Lower lobe of right lung (tissue), 2 donors: ENCODE data around the gene PINLYP. TPM values are rescaled to one million over a fixed set of nuclear protein-coding genes. Genes with fewer than 3 reads are reported as not detected.
"Not testable (repeated sequence)": the region's sequence is repeated elsewhere in the genome, so short reads cannot be mapped to it uniquely, and the experiment has no call there.

Experiments
- ATAC-seq, 2 donors: fragments of 200-7000 bp; cut with Tn5 transposase; one replicate each; pipeline ENCODE4 v1.9.1; 2020 to 2022; ENCODE audit warnings: mild to moderate bottlenecking in 2 of 2, moderate library complexity in 2 of 2
- DNase-seq: peaks from one replicate; pipeline ENCODE4 v3.0.0-alpha.2; 2020
- H3K27ac ChIP-seq: fragments of 200-600 bp; one replicate; pipeline ENCODE4 v1.8.0; 2022
- H3K27me3 ChIP-seq: fragments of 200-600 bp; one replicate; pipeline ENCODE4 v1.8.0; 2022; ENCODE audit warnings: low read depth
- H3K36me3 ChIP-seq: fragments of 200-600 bp; one replicate; pipeline ENCODE4 v1.8.0; 2022; ENCODE audit warnings: mild to moderate bottlenecking
- H3K4me1 ChIP-seq: fragments of 200-600 bp; one replicate; pipeline ENCODE4 v1.8.0; 2022
- H3K4me3 ChIP-seq: fragments of 200-600 bp; one replicate; pipeline ENCODE4 v1.8.0; 2022; ENCODE audit warnings: mild to moderate bottlenecking
- H3K9me3 ChIP-seq: fragments of 200-600 bp; one replicate; pipeline ENCODE4 v1.8.0; 2022
- intact Hi-C: fragments of 100-400 bp; cut with DNase I; formaldehyde crosslinking; loops from one replicate; pipeline ENCODE4 v1.11.0; 2022
- total RNA-seq: library from RNA; stranded (reverse); fragmentation: NEBNext Ultra II Directional; extraction: Animal tissue kit (Norgen Biotek cat#: 25700); gene quantifications from one replicate; pipeline ENCODE4 v1.2.1, GENCODE V29; 2021
- TF ChIP-seq, protein P1 (sequence below): fragments of 200-600 bp; IDR thresholded peaks from one replicate; pipeline ENCODE4 v1.8.0; 2022; ENCODE audit warnings: antibody characterized with exemption, mild to moderate bottlenecking
- donor health status: DM: no; HTN: yes; CAD: no; lungs with severe emphysema.

PINLYP gene
- total RNA-seq, 1 donor from 2014 or later: 5.8 TPM

DNA sequence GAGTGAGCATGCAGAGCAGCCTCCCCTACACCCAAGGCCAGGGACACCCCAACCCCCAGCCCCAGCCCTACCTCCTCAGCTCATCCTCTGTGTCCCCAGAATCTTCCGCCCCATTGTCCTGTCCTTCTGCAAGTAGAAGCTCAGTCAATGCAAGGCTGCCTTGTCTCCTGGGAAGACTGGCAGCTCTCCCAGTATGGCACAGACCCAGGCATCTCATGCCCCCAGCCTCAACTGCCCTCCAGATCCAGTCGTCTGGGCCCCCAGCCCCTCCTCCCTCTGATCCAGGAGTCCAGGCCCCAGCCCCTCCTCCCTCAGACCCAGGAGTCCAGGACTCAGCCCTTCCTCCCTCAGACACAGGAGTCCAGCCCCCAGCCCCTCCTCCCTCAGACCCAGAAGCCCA lies 29.6 kb upstream of the PINLYP start:
- TF ChIP-seq, protein P1, sequence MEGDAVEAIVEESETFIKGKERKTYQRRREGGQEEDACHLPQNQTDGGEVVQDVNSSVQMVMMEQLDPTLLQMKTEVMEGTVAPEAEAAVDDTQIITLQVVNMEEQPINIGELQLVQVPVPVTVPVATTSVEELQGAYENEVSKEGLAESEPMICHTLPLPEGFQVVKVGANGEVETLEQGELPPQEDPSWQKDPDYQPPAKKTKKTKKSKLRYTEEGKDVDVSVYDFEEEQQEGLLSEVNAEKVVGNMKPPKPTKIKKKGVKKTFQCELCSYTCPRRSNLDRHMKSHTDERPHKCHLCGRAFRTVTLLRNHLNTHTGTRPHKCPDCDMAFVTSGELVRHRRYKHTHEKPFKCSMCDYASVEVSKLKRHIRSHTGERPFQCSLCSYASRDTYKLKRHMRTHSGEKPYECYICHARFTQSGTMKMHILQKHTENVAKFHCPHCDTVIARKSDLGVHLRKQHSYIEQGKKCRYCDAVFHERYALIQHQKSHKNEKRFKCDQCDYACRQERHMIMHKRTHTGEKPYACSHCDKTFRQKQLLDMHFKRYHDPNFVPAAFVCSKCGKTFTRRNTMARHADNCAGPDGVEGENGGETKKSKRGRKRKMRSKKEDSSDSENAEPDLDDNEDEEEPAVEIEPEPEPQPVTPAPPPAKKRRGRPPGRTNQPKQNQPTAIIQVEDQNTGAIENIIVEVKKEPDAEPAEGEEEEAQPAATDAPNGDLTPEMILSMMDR: no peak
- peaks cover 66% of the 10 kb centered on the region for H3K36me3 ChIP-seq
- H3K27me3 ChIP-seq: no peaks in the 10 kb centered on the region
- intact Hi-C loops: no loop called here
- ATAC-seq (no peak), DNase-seq (no peak)
- H3K4me3 ChIP-seq: no peak overlapping the region
- H3K9me3 ChIP-seq: no peaks in the 10 kb centered on the region
- no peaks in the 10 kb centered on the region for H3K4me1 ChIP-seq
- H3K27ac ChIP-seq: no peak overlapping the region

DNA sequence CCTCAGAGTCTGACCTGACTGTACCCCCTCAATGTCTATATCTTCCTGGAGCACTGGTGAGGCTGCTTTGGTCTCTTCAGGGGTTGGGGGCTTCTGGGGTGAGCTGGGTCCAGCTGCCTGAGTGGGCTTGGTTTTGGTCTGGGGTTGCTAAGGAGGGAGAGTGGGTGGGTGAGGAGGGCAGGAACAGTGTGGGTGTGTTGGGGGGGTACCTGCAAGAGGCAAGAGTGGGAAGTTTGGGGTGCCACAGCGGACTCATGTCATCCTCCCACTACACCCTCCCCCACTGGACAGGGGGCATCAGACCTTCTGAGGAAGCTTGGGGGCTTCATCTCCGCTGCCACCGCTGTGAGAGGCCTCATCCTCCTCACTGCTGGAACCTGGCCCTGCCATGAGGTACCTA lies 29.0 kb upstream of the PINLYP start:
- TF ChIP-seq, protein P1: no peak
- Histone ChIP-seq H3K36me3 (peaks cover 66% of the 10 kb centered on the region), H3K27me3 (no peaks in the 10 kb centered on the region), H3K9me3 (no peaks in the 10 kb centered on the region), H3K27ac (no peak overlapping the region), H3K4me3 (no peak overlapping the region), H3K4me1 (no peaks in the 10 kb centered on the region)
- intact Hi-C loops: no loop called here
- ATAC-seq: no peak
- no peak for DNase-seq

DNA sequence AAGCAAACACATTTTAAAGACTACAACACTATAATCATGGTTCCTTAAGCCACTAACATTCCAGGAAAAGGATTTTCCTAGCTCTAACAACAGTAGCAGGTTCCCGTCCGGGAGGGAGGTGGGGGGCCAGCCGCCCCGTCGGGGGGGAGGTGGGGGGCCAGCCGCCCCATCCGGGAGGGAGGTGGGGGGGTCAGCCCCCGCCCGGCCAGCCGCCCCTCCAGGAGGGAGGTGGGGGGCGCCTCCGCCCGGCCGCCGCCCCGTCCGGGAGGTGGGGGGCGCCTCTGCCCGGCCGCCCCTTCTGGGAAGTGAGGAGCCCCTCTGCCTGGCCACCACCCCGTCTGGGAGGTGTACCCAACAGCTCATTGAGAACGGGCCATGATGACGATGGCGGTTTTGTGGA lies 27.7 kb upstream of the PINLYP start:
- DNase-seq, ATAC-seq, intact Hi-C loops: not testable (repeated sequence)

DNA sequence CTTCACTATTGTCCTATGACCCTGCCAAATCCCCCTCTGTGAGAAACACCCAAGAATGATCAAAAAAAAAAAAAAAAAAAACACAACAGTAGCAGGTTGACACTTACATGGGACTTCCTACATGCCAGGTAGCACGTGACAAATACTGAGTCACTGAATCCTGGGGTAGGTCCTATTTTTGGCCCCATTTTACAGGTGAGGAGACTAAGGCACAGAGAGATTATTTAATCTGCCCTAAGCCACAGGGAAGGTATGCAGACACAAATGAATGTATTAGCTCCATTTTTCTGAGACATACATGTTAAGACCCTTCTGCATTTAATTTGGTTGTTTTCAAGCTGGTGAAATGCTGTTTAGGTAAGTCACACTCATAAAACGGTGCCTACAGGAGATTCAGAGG lies 26.9 kb upstream of the PINLYP start:
- ATAC-seq: no peak
- H3K4me3 ChIP-seq: no peak overlapping the region
- H3K9me3 ChIP-seq: no peaks in the 10 kb centered on the region
- H3K27me3 ChIP-seq: no peaks in the 10 kb centered on the region
- H3K4me1 ChIP-seq: no peaks in the 10 kb centered on the region
- peaks cover 65% of the 10 kb centered on the region for H3K36me3 ChIP-seq
- intact Hi-C loops: no loop called here
- TF ChIP-seq, protein P1: no peak
- no peak for DNase-seq
- H3K27ac ChIP-seq: no peak overlapping the region

More for the DNA sequence above, 27.7 kb upstream of the PINLYP start:
- H3K27ac ChIP-seq, H3K27me3 ChIP-seq, H3K4me1 ChIP-seq, H3K9me3 ChIP-seq, H3K4me3 ChIP-seq: not testable (repeated sequence)
- peaks cover 64% of the 10 kb centered on the region for H3K36me3 ChIP-seq

DNA sequence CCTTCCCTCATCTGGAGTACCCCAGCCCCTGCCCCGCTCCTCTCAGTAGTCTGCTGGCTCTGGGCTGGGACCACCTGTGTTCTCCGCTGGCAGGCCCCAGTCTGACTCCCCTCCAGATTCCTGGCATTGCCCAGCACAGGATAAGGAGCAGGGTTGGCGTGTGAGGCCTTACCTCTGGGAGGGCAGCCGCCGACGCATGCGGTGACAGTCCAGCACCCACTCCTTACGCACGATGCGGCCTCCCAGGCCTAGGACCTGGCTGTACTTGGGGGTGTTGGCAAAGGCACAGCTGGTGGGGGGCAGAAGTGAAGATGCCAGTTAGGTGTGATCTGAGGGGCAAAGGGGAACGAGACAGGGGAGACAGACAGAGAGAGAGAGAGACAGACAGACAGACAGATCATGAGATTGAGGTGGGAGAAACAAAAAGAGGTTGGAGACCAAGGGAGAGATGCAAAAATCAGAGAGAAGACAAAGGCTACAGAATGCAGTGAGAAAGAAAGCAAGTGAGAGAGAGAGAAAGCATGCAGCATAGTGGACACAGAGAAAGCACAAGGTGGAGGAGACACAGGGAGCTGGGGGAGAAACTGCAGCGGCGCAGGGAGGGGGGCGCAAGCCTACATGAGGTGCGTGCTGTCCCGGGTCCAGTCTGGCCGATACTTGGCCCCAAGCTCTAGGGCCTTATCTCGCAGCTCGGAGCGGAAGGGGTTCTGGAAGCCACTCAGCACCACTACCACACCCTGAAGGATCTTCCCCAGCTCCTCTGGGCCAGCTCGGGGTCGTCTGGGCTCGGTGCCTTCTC lies 24.0 kb upstream of the PINLYP start:
- H3K27me3 ChIP-seq: no peaks in the 10 kb centered on the region
- DNase-seq (no peak), ATAC-seq (no peak)
- intact Hi-C loops: no loop called here
- H3K4me3 ChIP-seq: no peak overlapping the region
- peaks cover 75% of the 10 kb centered on the region for H3K36me3 ChIP-seq
- no peaks in the 10 kb centered on the region for H3K9me3 ChIP-seq
- H3K27ac ChIP-seq: no peak overlapping the region
- TF ChIP-seq, protein P1: no peak
- H3K4me1 ChIP-seq: no peaks in the 10 kb centered on the region

DNA sequence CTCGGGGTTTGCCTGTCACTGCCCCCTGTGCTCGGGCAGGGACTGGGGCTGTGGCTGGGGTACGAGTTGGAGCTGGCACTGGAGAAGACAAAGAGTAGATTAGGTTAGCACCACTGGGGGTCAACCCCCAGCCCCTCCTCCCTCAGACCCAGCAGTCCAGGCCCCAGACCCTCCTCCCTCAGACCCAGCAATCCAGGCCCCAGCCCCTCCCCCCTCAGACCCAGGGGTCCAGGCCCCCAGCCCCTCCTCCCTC lies 23.5 kb upstream of the PINLYP start:
- H3K27me3 ChIP-seq: no peaks in the 10 kb centered on the region
- intact Hi-C loops: no loop called here
- no peak for DNase-seq
- no peaks in the 10 kb centered on the region for H3K4me1 ChIP-seq
- H3K9me3 ChIP-seq: no peaks in the 10 kb centered on the region
- no peak overlapping the region for H3K4me3 ChIP-seq
- no peak for ATAC-seq
- no peak overlapping the region for H3K27ac ChIP-seq
- TF ChIP-seq, protein P1: no peak
- H3K36me3 ChIP-seq: peaks cover 81% of the 10 kb centered on the region
